Measurements from ENCODE around the gene DENND5A.

DENND5A gene

GRCh38 chr11:9138612-9139579 lies 126.3 kb downstream of the DENND5A start:
- DNase-seq (ENCODE audit: low spot score): no peak

- no peak for DNase-seq (ENCODE audit: low spot score)
Observed at GRCh38 chr11:9138133-9138453, 127.1 kb downstream of the DENND5A start.

GRCh38 chr11:9137293-9138132 lies 127.6 kb downstream of the DENND5A start:
- peak; percentile 66 for DNase-seq (ENCODE audit: low spot score)

DNA sequence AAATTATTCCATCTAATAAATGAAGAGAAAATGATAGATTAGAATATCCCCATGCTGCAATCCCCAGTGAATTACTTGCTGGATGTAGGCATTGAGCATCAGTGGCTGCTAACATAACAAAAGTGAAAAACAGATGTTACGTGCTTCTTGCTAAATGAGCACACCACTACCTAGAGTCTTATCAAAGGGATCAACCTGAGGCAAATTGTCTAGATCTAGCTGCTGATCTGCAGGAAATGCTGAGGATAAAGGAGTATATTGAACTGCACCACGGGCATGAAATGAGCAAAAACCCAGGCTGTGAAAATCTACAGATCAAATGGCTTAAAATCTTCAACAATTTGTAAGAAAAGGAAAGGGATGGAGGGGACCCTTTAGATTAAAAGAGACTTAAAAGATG lies 128.4 kb downstream of the DENND5A start:
- DNase-seq (ENCODE audit: low spot score): no peak

DNA sequence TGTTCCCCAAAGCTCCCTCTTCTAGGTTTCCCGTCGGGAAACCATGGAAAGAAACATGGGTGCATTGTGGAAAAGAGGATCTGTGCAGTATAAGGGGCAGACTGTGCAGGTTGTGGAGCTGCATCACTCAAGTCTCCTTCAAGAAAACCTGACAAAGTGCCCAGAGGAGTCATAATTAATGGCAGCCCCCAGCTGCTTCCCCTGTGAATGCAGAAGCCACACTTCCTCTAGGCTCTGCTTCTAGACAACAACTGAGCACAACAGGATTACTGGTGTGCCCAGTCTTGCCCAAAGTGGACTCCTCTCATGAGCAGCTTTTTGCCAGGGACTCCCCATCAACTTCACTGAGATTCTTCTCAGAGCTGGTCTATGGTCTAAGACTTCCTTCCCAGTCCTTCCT lies 131.2 kb downstream of the DENND5A start:
- no peak for DNase-seq (ENCODE audit: low spot score)

DNA sequence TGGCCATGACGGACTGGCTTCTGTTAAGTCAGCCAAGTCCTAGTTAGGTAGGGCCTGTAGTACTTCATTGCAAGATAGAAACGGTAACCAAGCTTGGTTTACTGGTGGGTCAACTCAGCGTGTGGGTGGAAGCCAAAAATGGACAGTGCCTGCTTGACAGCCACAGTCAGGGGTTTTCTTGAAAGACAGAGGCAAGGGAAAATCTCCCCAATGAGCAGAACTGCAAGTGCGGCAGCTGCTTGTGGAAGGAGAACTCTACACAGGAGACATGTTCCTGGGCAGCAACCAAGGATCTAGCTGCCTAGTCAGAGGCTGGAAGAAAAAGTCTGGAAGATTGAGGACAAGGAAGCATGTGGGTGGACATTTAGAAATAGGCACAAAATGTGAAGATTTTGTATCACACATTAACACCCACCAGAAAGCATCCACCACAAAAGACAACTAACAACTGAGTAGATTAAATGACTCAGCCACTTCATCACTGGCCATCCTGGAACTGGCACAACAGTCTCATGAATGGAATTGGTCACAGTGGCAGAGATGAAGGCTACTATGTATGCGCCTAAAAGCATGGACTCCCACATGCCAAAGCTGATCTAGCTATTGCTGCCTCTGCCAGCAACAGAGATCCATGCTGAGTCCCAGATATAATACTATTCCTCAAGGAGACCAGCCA lies 132.8 kb downstream of the DENND5A start:
- DNase-seq (ENCODE audit: low spot score): no peak

DNA sequence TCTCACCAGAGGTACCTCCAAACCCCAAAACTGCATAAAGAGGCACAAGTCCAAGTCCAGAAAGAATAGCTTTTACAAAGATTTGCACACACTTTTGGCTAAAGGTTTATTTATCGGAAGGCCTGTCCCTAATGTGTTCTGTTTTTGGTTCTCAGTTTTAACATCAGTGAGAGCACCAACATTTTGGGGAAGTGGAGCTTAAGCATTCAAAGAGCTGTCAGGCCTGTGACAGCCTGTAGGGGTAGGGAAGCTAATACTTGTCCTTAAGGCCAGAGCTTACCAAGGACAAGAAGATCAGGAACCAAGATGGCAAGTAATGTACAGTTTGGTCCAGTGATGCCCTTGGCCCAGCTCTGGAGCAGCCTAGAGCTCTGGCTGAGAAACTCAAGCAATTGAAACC lies 134.9 kb downstream of the DENND5A start:
- no peak for DNase-seq (ENCODE audit: low spot score)

DNA sequence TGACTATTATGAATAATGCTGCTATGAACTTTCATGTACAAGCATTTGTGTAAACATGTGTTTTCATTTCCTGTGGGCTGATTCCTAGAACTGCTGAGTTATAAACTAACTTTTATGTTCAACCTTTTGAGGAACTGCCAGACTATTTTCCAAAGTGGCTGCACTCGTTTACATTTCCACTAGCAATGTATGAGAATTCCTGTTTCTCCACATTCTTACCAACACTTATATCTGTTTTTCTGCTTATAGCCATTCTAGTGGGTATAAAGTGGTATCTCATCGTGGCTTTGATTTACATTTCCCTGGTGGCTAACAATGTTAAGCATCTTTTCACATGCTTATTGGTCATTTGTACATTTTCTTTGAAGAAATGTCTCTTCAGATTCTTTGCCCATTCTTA lies 138.5 kb downstream of the DENND5A start:
- DNase-seq (ENCODE audit: low spot score): no peak

GRCh38 chr11:9125185-9125886 lies 139.8 kb downstream of the DENND5A start:
- no peak for DNase-seq (ENCODE audit: low spot score)

DNA sequence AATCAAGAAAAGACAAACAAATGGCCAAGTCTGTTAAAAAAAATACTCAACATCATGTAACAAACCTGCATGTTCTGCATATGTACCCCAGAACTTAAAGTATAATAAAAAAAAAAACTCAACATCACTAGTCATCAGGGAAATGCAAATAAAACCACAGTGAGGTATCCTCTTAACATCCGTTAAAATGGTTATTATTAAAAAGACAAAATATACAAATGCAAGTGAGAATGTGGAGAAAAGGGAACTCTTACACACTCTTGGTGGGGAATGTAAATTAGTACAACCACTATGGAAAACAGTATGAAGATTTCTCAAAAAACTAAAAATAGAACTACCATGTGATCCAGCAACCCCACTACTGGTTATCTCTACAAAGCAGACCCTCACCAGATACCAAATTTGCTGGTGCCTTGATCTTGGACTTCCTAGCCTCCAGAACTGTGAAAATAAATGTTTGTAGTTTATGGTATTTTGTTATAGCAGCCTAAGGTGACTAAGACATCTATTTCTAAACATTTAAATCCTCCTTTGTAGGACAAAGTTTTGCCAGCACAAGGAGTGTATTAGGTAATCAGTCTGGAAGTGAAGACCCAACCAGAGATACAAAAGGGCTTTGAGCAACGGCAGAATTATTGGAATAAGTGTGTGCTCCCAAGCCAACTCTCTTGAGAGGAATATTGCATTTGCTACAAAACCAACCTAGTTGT lies 141.4 kb downstream of the DENND5A start:
- no peak for DNase-seq (ENCODE audit: low spot score)

DNA sequence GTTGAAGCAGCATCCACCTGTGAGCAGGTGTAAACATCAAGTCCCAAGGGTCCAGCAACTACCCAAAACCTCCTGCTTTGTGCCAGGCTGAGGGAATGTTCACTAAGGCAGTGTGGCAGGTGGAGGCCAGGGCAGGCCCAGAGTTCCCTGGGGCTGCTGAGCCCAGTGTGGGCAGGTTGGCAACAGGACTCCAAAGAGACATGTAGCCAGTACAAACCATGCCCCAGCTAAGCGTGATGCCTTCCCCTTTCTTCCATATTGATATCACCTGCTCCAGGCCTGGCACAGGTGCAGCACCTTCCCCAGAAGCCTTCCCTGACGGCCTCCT lies 143.7 kb downstream of the DENND5A start:
- no peak for DNase-seq (ENCODE audit: low spot score)

GRCh38 chr11:9120664-9121468 lies 144.3 kb downstream of the DENND5A start:
- DNase-seq (ENCODE audit: low spot score): no peak

GRCh38 chr11:9118277-9118676 lies 146.9 kb downstream of the DENND5A start:
- DNase-seq (ENCODE audit: low spot score): no peak

DNA sequence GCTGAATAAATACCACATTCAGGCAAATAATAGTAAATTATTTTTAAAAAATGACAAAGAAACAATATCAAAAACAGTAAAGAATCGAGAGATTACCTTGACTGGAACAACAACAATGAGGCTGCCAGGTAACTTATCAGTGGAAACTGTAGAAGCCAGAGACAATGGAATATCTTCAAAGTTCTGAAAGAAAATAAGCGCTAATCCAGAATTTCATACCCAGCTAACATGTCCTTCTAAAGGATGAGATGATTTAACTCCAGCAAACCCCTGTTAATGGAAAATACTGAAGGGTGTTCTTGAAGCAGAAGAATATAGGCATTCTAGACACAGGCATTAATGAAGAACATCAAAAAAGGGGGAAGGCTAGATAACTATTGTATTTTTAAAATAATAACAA lies 153.1 kb downstream of the DENND5A start:
- no peak for DNase-seq (ENCODE audit: low spot score)

GRCh38 chr11:9109858-9110731 lies 155.1 kb downstream of the DENND5A start:
- DNase-seq (ENCODE audit: low spot score): no peak

DNA sequence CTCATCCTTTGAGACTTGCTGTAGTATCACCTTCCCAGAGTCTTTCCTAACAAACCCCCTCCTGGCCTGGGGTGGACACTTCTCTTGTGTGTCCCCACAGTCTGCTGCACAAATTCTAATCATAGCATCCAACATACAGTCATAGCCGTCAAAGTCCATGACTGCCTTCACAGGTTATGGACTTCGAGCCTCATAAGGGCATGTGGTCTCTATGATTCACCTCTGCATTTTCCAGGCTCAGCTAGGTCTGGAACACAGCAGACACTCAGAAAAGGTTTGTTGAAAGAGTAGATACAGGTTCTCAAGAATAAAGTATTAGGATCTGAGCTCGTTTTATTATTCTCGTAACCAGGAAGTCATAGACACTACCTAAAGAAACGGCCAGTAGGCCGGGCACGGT lies 160.6 kb downstream of the DENND5A start:
- no peak for DNase-seq (ENCODE audit: low spot score)

DNA sequence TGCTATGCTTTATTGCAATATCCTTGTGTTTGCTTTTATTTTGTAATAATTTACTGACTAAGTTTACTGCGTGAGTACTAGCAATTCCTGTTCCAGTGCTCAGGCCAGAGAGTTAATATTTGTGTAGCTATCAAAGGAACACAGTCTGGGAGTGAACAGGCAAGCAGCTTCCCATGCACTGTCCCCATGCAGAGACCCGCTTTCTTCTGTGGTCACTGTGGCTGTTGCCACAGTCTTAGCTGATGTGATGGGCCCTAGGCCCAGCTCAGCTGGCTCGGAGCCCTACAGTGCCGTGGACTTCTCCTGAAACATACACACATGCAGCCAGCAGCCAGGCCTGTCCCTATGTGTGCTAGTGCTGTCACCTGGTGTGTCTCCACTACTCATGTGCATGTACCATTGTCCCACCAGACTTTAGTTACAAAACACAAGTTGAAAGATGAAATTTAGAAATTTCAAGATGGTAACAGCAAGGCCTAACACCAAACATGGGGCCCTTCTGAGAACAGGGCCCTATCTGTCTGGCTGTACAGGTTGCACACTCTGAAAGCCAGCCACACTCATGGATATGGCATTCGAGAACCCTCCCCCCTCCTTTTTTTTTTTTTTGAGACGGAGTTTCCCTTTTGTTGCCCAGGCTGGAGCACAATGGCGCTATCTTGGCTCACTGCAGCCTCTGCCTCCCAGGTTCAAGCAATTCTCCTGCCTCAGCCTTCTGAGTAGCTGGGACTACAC lies 161.4 kb downstream of the DENND5A start:
- no peak for DNase-seq (ENCODE audit: low spot score)

GRCh38 chr11:9099617-9100016 lies 165.5 kb downstream of the DENND5A start:
- no peak for DNase-seq (ENCODE audit: low spot score)

All from SK-N-DZ (cell line).